Astrocyte of the spinal cord (primary cell): ENCODE results near the gene ZNF669.
A peak's percentile ranks its signal among the peaks of the same experiment; 100 is the strongest.

ENCODE experiments used
- DNase-seq: peaks from one replicate; pipeline ENCODE4 v3.0.0; 2011; ENCODE audit warnings: low read depth, low spot score
- H3K4me3 ChIP-seq: 2 replicates; pipeline ENCODE4 v1.5.1; 2011; ENCODE audit warnings: low read depth, mild to moderate bottlenecking, low read length, moderate library complexity
- in situ Hi-C: cut with HindIII; loops from 2 replicates; pipeline ENCODE4 v1.10.0; 2017; ENCODE audit warnings: low sequenced_read_pairs
- TF ChIP-seq, protein P1 (sequence below): IDR thresholded peaks from 2 replicates; pipeline ENCODE4 v1.5.1; 2012; ENCODE audit warnings: low read depth, mild to moderate bottlenecking, low read length, inconsistent platforms

ZNF669 gene

DNA sequence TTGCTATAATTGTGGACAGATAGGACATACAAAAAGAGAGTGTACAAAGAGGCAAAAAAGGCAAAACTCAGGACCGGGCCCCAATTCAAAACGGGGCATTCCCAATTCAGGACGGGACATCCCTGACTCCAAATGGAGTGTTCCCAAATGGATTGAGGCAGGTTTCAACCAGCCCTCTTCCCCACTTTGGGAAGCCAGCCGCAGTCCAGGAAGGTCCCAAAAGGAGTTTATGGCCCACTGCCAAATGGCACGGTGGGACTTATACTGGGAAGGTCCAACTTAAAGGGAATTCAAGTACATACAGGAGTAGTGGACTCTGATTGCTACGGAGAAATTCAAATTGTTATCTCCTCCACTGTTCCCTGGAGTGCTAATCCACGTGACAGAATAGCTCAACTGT is 3.5 kb upstream of the ZNF669 start:
- TF ChIP-seq, protein P1, sequence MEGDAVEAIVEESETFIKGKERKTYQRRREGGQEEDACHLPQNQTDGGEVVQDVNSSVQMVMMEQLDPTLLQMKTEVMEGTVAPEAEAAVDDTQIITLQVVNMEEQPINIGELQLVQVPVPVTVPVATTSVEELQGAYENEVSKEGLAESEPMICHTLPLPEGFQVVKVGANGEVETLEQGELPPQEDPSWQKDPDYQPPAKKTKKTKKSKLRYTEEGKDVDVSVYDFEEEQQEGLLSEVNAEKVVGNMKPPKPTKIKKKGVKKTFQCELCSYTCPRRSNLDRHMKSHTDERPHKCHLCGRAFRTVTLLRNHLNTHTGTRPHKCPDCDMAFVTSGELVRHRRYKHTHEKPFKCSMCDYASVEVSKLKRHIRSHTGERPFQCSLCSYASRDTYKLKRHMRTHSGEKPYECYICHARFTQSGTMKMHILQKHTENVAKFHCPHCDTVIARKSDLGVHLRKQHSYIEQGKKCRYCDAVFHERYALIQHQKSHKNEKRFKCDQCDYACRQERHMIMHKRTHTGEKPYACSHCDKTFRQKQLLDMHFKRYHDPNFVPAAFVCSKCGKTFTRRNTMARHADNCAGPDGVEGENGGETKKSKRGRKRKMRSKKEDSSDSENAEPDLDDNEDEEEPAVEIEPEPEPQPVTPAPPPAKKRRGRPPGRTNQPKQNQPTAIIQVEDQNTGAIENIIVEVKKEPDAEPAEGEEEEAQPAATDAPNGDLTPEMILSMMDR: no peak
- no peak for DNase-seq
- in situ Hi-C loops: no loop called here

GRCh38 chr1:247105966-247106365 is 1.8 kb upstream of the ZNF669 start:
- DNase-seq: no peak
- H3K4me3 ChIP-seq: no peak overlapping the region
- in situ Hi-C loops: no loop called here
- TF ChIP-seq, protein P1: no peak

More for the DNA sequence above, 3.5 kb upstream of the ZNF669 start:
- H3K4me3 ChIP-seq: no peak overlapping the region

- TF ChIP-seq, protein P1: no peak
- H3K4me3 ChIP-seq: peak overlapping the region; percentile 97
- no peak for DNase-seq
- in situ Hi-C loops: no loop called here
These were observed 809 bp upstream of the ZNF669 start for GRCh38 chr1:247104965-247105364.

DNA sequence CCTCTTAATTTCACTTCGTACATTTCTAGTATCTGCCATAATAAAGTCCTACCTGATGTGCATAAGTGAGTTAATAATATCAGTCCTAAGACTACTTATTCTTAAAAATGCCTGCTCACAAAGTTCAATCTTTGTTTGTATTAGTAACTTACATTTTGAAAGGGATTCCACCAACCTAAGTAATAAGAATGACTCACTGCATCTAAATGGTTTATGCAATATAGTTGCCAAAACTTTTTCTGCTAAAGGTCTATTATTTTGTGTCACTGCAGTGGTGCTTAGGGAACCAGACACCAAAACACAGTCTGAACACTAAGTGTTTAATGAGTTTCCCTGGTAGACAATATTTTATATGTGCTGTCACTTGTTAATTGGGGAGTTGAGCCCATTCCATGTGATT is 1.8 kb downstream of the ZNF669 start:
- no peak overlapping the region for H3K4me3 ChIP-seq
- TF ChIP-seq, protein P1: no peak
- peak; percentile 42 for DNase-seq
- in situ Hi-C loops: no loop called here

DNA sequence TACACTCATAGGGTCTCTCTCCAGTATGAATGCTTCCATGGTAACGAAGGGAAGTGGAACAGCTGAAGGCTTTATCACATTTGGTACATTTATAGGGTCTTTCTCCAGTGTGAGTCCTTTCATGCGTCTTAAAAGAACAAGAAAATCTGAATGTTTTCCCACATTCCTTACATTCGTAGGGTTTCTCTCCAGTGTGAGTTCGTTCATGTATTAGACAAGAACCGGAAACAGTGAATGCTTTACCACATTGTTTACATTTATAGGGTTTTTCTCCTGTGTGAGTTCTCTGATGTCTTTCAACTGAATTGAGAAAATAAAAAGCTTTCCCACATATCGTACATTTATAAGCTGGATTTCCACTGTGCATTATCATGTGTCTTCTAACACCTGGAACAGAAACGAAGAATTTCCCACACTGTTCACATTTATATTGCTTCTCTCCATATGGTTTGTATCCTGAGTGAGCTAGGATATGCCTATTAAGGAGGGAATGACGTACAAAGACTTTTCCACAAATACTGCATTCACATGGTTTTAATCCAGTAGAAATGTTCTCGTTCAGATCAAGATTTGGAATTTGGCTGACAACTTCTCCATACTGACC is 3.4 kb downstream of the ZNF669 start:
- no peak overlapping the region for H3K4me3 ChIP-seq
- in situ Hi-C loops: no loop called here
- TF ChIP-seq, protein P1: no peak
- DNase-seq: no peak

DNA sequence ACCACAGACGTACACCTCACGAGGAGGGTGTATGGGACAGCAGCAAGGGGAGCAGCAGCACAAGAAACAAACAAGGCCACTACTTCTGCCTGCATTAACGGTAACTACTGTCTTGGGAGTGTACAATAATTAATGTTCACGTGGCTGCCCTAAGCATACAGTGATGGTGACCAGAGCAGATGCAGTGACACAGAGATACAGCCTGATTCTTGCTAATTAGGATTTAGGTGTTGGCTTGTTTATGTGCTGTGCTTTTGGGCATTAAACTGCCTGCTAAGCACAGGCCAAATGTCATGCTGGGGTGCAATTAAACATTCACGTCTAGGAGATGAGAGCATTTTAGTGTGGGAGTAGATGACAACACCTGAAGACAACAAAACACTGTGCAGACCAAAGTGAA is 7.2 kb downstream of the ZNF669 start:
- H3K4me3 ChIP-seq: no peak overlapping the region
- TF ChIP-seq, protein P1: no peak
- in situ Hi-C loops: no loop called here

GRCh38 chr1:247096544-247096943 is 7.6 kb downstream of the ZNF669 start:
- in situ Hi-C loops: no loop called here
- TF ChIP-seq, protein P1: no peak
- H3K4me3 ChIP-seq: no peak overlapping the region
- DNase-seq: no peak

More for the DNA sequence above, 7.2 kb downstream of the ZNF669 start:
- DNase-seq: no peak
